Measurements from ENCODE around the gene KCNT2.
"Not testable (repeated sequence)": the region's sequence is repeated elsewhere in the genome, so short reads cannot be mapped to it uniquely, and the experiment has no call there.

KCNT2 gene

DNA sequence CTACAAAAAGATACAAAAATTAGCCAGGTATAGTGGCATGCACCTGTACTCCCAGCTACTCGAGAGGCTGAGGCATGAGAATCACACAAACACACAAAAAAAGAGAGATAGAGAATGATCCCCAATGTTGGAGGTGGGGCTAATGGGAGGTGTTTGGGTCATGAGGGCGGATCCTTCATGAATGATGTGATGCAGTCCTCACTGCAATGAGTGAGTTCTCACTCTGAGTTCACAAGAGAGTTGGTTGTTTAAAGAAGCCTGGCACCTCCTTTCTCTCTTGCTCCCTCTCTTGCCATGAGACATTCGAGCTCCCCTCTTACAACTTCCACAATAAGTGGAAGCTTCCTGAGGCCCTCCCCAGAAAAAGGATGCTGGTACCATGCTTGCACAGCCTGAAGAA, 17.3 kb downstream of the KCNT2 start:
- DNase-seq (ENCODE audit: low read depth in 2 of 2), result no peak

- DNase-seq (ENCODE audit: low read depth in 2 of 2), result no peak
Measured at GRCh38 chr1:196590012-196590708, 18.1 kb downstream of the KCNT2 start.

GRCh38 chr1:196584696-196585095, 23.5 kb downstream of the KCNT2 start:
- no peak for DNase-seq (ENCODE audit: low read depth in 2 of 2)

DNA sequence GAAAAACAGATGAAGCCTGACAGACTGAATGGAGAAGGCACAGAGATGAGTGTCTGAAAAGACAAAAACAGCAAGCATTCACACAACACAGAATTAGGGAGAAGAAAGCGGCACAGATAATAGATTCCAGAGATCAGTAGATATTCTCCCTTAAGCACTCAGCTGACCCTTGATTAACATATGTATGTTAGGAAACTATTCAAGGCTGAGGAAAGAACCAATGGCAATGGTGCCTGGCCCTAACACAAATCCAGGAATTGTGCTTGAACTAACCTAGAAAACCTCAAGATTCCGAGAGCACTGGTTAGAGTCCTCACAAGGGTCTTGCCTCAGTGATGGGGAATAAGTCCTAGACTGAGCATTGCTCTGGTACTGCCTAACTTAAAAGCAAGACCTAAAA, 30.9 kb downstream of the KCNT2 start:
- DNase-seq (ENCODE audit: low read depth in 2 of 2), result no peak

- DNase-seq (ENCODE audit: low read depth in 2 of 2), result no peak
Measured at GRCh38 chr1:196573226-196573625, 35.0 kb downstream of the KCNT2 start.

GRCh38 chr1:196567238-196567637, 41.0 kb downstream of the KCNT2 start:
- DNase-seq (ENCODE audit: low read depth in 2 of 2), result no peak

DNA sequence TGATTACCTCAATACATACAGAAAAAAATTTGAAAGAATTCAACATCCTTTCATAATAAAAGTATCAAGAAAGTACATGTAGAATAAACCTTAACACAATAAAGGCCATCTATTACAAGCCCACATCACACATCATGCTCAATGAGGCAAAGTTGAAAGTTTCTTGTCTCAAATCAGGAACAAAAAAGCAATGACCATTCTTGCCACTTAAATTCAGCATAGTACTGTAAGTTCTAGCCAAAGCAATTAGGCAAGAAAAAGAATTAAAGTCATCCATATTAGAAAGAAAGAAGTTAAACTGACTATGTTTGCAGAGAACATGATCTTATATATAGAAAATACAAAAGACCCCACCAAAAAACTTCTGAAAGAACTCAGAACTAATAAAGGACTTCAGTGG, 44.5 kb downstream of the KCNT2 start:
- DNase-seq (ENCODE audit: low read depth in 2 of 2), result no peak

DNA sequence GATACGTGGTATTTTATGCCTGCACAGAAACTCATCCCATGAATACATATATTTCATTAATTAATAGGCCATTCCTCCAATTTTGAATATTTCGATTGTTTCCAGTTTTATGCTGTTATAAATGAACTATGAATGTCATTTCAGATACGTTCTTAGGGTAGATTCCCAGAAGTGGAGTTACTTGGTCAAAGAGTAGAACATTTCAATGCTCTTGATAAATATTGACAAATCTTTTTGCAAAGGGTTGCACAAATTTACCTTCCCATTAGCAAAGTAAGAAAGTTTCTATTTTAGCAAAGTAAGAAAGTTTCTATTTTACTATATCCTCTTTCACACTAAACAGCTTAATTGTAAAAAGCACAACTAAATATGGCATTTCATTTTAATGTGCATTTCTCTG, 48.9 kb downstream of the KCNT2 start:
- DNase-seq (ENCODE audit: low read depth in 2 of 2), result no peak

DNA sequence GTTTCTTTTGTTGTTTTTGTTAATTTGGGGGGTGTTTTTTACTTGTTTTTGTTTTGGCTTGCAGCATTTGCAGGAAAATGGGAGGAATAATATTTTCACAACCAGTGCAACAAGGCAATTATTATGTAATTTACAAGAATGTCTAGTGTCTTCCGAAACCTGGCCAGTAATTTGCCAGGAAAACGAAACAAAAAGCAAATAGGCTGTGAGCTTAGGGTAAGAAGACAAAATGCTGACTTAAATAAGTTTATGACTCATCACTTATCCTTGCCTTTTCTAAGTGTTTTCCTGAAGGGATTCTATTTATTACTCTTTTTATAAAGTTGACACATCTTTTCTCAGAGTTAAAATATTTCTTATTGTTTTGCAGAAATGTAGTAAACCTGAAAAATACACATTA, 49.8 kb downstream of the KCNT2 start:
- DNase-seq (ENCODE audit: low read depth in 2 of 2), result no peak

GRCh38 chr1:196557797-196558196, 50.4 kb downstream of the KCNT2 start:
- DNase-seq (ENCODE audit: low read depth in 2 of 2), result no peak

- DNase-seq (ENCODE audit: low read depth in 2 of 2), result no peak
Measured at GRCh38 chr1:196550731-196551130, 57.5 kb downstream of the KCNT2 start.

DNA sequence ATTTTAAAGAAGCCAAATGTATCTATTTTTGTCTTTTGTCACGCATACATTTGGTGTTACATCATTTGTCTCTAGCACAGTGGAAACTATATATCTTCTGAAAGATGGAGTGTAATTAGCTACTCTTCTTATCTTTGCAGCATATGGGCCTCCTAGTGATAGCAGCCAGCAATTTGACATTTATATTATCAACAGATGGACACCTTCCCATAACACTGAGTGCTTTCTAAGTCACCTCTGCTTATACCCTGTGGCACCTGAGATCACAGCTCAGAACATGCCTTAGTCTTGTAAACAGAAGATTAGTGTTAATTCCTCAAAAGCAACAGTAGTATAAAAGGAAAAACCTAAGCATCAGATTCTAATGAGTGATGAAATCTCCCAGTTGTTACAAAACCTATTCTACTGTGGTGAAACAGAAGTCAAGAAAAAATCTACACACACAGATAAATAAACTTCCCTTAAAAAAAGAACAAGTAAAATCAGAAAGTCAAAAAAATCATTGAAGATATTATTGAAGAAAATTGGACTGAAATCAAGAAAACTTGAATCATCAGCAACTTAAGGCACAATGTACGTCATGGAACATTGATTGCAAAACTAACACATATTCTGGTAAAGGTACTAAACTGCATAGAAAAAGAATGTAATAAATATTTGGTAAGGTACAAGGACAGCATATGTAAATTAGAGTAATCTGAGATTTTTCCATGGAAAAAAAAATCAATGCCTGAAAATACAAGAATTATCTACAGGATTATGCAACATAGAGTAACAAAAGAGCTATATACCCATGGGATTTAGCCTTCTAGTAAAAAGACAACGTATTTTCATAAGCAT, 61.7 kb downstream of the KCNT2 start:
- no peak for DNase-seq (ENCODE audit: low read depth in 2 of 2)

DNA sequence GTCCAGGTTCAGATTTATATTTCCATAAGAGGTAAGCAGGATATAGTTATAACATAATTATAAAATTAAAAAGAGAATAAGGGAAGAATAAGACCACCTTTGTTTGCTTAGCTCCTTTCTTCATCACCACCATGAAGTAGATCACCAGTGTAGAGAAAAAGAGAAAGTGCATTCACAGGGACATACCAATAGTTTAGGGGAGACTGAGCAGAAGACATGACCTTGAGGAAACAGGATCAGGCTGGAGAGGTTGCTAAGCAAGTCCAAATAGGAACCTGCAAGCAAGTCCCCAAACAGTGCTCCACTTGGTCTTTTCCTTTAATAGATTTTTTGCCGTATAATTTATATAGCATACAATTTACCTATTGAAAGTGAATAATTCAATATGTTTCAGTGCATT, 63.0 kb downstream of the KCNT2 start:
- no peak for DNase-seq (ENCODE audit: low read depth in 2 of 2)

GRCh38 chr1:196544617-196545016, 63.6 kb downstream of the KCNT2 start:
- no peak for DNase-seq (ENCODE audit: low read depth in 2 of 2)

DNA sequence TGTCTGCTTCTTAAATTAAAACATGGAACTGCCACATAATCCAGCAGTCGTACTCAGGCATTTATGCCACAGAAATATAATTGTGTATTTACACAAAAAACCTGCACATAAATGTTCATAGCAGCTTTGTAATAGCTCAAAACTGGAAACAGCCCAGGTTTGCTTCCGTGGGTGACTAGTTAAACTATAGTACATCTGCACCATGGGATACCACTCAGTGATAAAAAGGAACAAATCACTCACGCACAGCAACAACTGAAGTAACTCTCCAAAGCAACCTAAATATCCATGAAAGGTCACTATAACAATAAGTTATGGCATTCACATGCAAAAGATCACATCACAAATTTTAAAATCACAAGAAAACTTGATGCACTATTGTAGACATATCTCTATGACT, 64.4 kb downstream of the KCNT2 start:
- no peak for DNase-seq (ENCODE audit: low read depth in 2 of 2)

DNA sequence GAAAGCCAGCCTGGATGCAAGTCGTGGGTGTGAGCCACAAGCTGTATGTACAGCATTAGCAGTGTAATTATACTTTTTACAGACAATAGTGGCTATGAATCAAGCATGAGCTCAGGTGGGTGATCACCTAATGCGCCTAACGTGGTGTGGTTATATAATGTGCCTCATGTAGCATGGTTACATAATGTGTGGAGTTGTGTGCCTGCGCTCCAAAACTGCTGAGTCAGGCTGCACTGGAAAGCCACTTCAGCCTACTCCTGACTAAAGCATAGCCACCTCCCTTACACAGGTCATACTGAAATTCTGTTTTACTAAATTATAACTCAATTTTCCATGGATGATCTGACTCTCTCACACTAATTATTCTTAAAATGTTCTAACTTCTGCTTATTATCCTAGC, 69.8 kb downstream of the KCNT2 start:
- DNase-seq (ENCODE audit: low read depth in 2 of 2), result no peak

- DNase-seq (ENCODE audit: low read depth in 2 of 2), result no peak
Measured at GRCh38 chr1:196535727-196536126, 72.5 kb downstream of the KCNT2 start.

GRCh38 chr1:196531737-196532524, 76.3 kb downstream of the KCNT2 start:
- DNase-seq (ENCODE audit: low read depth in 2 of 2), result no peak

DNA sequence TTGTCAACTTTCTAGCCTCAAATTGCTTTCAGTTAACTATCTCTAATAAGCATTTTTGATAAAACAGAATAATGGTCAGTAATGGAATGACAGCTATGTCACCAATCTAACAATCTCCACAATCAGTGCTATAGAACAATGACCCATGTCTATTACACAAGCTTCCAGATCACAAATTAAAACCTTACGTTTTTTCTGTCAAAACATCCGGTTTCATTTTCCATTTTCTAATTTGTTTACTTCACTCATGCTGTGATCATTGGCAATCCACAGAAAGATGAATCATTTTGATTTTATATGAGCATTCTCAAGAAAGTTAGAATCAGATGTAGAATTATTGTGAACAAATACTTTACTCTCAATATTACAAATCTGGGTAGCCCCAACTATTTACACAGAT, 80.3 kb downstream of the KCNT2 start:
- no peak for DNase-seq (ENCODE audit: low read depth in 2 of 2)

- DNase-seq (ENCODE audit: low read depth in 2 of 2), result not testable (repeated sequence)
Measured at GRCh38 chr1:196522574-196523345, 85.5 kb downstream of the KCNT2 start.

DNA sequence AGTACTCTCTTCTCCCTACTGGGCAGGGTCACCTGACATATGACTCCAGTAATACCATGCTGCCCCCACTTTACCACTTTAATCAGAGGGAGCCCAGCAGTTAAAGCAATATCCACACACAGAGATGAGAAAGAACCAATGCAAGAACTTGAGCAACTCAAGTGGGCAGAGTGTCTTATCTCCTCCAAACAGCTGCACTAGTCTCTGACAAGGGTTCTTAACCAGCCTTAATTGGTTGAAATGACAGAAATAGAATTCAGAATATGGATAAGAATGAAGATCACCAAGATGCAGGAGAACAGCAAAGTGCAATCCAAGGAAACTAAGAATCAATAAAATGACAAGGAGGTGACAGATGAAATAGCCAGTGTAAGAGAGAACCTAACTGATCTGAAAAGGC, 91.0 kb downstream of the KCNT2 start:
- no peak for DNase-seq (ENCODE audit: low read depth in 2 of 2)

DNA sequence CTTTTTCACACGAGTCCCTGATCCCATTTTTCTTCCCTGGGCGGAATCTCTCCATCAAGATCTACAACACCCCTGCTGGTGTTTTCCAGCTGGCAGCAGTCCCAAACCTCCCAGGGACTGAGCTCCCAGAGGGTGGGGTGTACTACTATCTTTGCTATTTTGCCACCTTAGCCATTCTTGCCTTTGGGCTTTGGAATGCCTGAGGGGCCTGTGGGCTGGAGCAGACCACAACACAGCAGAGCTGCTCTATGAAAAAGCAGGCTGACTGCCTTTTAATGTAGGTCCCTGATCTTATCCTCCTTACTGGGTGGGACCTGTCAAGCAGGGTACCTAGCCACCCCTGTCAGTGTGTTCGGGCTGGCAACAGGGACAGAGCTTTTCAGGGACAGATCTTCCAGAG, 91.9 kb downstream of the KCNT2 start:
- DNase-seq (ENCODE audit: low read depth in 2 of 2), result no peak
